Measurements from ENCODE around the gene BUB1B.

The BUB1B gene

DNA sequence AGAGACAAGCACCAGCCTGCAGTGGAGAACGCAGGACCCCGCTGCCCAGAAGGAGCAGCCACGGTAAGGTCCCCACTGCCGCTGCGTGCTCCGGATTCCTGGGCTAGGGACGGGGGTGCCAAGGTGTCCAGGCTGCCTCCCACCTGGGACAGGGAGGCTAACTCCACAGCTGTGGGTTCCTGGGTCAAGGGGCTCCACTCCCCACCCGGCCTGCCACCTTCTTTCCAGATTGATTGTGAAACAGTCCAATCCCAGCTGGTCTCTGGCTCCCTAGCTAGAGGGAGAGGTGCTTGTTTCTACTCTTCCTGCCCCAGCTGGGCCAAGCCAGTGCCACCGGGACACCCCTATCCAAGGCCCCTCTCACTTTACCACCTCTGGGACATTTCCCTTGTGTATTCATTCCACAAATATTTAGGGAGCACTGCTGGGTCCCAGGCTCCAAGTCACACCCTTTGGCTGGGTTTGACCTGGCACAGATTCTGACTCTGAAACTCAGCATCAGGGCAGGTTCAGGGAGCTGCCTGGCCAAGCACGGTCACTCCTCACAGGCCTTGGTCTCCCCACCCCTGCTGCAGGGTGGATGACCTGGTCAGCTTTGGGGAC lies 79.9 kb downstream of the BUB1B start:
- TF ChIP-seq, protein P1, sequence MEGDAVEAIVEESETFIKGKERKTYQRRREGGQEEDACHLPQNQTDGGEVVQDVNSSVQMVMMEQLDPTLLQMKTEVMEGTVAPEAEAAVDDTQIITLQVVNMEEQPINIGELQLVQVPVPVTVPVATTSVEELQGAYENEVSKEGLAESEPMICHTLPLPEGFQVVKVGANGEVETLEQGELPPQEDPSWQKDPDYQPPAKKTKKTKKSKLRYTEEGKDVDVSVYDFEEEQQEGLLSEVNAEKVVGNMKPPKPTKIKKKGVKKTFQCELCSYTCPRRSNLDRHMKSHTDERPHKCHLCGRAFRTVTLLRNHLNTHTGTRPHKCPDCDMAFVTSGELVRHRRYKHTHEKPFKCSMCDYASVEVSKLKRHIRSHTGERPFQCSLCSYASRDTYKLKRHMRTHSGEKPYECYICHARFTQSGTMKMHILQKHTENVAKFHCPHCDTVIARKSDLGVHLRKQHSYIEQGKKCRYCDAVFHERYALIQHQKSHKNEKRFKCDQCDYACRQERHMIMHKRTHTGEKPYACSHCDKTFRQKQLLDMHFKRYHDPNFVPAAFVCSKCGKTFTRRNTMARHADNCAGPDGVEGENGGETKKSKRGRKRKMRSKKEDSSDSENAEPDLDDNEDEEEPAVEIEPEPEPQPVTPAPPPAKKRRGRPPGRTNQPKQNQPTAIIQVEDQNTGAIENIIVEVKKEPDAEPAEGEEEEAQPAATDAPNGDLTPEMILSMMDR (IDR thresholded peaks at IDR 0.05; ENCODE audit: low read depth, low read length, missing control alignments), result no peak
- Histone ChIP-seq H3K27ac (no peak overlapping the region), H3K36me3 (replicated peaks) (no peaks in the 10 kb centered on the region), H3K27me3 (replicated peaks) (no peaks in the 10 kb centered on the region), H3K4me3 (ENCODE audit: low read depth, low read length) (no peak overlapping the region)
- no peak for DNase-seq
- in situ Hi-C loops (cut with HindIII; ENCODE audit: low pct_ligation_motif_present, low sequenced_read_pairs), result no loop called here

DNA sequence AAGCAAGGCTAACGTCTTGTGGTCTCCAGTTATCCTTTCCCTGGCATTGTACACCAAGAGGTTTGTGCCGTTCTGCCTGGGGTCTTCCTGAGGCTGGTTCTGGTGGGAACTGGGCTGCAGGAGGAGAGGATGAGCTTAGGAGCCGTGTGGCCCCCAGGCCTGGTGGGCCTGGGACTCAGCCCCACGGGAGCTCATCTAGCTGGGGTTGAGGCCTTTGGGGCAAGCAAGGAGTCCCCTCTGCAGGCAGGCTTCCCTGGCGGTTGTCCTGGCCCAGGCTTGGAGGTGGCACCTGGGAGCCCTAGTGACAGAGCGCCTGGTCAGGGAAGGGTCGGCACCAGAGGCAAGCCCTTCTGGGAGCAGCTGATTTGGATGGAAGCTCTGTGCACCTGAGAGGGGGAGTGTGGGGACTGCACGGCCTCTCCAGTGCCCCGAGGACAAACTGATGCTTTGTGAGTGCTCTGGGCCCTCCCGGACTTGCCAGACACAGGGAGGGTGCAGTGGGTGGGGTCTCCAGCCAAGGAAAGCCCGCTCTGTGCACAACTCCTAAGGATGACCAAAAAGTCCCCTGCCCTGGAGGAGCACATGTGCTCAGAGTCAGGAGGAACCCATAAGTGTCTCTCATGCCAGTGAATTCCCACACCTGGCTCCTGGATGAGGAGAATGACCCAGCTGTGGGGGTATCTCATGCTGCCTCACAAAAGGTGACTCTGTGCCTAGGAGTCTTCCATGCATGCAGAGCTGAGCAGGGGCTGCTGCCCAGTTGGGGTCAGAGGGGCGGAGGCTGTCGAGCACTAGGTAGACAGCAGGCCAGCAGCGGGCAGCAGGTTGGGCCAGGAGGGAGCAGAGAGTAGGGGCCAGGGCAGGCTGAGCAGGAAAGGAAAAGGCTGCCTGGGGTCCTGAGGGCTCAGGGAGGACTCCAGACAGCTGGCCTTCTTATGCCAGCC lies 80.7 kb downstream of the BUB1B start:
- Histone ChIP-seq H3K27ac (no peak overlapping the region), H3K36me3 (replicated peaks) (no peaks in the 10 kb centered on the region), H3K27me3 (replicated peaks) (no peaks in the 10 kb centered on the region), H3K4me3 (ENCODE audit: low read depth, low read length) (no peak overlapping the region)
- in situ Hi-C loops (cut with HindIII; ENCODE audit: low pct_ligation_motif_present, low sequenced_read_pairs), result no loop called here
- no peak for DNase-seq
- TF ChIP-seq, protein P1 (IDR thresholded peaks at IDR 0.05; ENCODE audit: low read depth, low read length, missing control alignments), result no peak

DNA sequence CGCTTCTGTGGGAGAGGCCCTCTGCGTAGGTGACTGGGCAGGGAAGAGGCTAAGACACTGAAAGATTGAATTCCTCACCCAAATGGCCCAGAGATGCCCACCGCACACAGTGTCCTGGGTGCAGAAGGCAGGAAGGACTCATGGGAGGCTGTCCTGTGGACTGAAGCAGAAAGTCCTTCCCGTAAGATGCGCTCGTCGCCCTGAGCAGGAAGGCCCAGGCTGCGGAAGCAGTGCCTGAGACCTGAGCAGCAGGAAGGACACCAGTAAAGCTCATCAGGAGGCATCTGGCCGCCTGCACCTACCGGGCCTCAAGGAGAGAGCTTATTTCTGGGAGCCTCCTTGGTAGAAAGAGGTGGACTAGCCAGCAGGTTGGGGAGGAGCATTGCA lies 81.3 kb downstream of the BUB1B start:
- H3K27me3 ChIP-seq (replicated peaks), result no peaks in the 10 kb centered on the region
- no peak overlapping the region for H3K27ac ChIP-seq
- in situ Hi-C loops (cut with HindIII; ENCODE audit: low pct_ligation_motif_present, low sequenced_read_pairs), result no loop called here
- no peak for DNase-seq
- TF ChIP-seq, protein P1 (IDR thresholded peaks at IDR 0.05; ENCODE audit: low read depth, low read length, missing control alignments), result no peak
- H3K4me3 ChIP-seq (ENCODE audit: low read depth, low read length), result no peak overlapping the region
- H3K36me3 ChIP-seq (replicated peaks), result no peaks in the 10 kb centered on the region

DNA sequence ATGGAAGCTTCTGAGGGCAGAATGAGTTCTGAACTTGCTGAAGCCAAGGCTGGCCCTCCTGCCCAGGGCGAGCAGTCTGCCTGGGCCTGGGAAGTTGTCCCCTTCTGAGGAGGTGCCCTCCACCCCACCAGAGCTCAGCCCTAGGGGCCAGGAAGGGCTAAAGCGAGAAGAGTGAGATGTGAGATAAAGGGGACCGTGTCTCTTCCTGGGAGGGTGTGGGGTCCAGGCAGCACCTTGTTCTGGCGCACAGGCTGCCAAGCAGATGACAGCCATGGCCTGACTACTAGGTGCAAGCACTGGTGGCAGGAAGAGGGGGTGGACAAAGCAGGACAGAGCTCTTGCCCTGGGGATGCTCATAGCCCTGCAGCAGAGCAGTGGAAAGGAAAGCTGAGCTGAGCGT lies 81.7 kb downstream of the BUB1B start:
- Histone ChIP-seq H3K27me3 (replicated peaks) (no peaks in the 10 kb centered on the region), H3K36me3 (replicated peaks) (no peaks in the 10 kb centered on the region), H3K4me3 (ENCODE audit: low read depth, low read length) (no peak overlapping the region), H3K27ac (no peak overlapping the region)
- in situ Hi-C loops (cut with HindIII; ENCODE audit: low pct_ligation_motif_present, low sequenced_read_pairs), result no loop called here
- no peak for DNase-seq
- TF ChIP-seq, protein P1 (IDR thresholded peaks at IDR 0.05; ENCODE audit: low read depth, low read length, missing control alignments), result no peak

DNA sequence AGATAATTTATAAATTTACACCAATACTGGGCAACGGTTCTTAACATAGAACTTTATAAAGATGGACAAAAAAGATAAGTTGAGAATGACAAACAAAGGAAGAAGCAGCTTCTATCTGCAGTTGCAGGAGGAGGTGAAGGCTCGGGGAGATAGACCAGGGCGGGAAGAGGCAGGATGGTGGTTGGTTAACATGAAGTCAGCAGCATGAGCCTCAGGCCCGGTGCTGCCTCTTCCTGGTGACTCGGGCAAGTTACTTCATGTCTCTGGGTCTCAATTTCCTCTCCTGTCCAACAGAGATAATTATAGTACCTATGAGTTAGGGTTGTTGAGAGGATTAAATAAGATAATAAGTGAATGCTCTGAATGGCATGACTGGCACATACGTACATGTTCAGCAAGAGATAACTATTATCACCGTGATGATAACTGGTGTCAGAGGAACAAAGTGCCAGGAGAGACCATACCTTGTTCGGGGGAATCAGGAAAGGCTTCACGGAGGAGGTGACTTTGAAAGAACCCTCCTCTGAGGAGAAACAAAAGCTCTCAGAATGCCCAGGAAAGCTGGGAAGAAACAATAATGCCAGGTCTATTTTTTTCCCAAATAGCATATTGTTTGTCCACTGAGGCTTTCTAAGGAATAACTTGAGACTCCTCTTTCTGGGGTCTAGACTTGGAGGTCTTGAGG lies 82.4 kb downstream of the BUB1B start:
- TF ChIP-seq, protein P1 (IDR thresholded peaks at IDR 0.05; ENCODE audit: low read depth, low read length, missing control alignments), result no peak
- in situ Hi-C loops (cut with HindIII; ENCODE audit: low pct_ligation_motif_present, low sequenced_read_pairs), result no loop called here

More for the DNA sequence above, 82.4 kb downstream of the BUB1B start:
- H3K36me3 ChIP-seq (replicated peaks), result no peaks in the 10 kb centered on the region
- no peaks in the 10 kb centered on the region for H3K27me3 ChIP-seq (replicated peaks)
- H3K27ac ChIP-seq, result no peak overlapping the region
- DNase-seq, result no peak
- no peak overlapping the region for H3K4me3 ChIP-seq (ENCODE audit: low read depth, low read length)
